CD4-positive, alpha-beta T cell treated with Interleukin-17A for 1 hour (primary cell): ENCODE results near the gene PRPH.
"Not testable (repeated sequence)": the region's sequence is repeated elsewhere in the genome, so short reads cannot be mapped to it uniquely, and the experiment has no call there.

Experiments used
- DNase-seq: peaks from one replicate; pipeline ENCODE4 v3.0.0-alpha.2; 2020

PRPH gene

DNA sequence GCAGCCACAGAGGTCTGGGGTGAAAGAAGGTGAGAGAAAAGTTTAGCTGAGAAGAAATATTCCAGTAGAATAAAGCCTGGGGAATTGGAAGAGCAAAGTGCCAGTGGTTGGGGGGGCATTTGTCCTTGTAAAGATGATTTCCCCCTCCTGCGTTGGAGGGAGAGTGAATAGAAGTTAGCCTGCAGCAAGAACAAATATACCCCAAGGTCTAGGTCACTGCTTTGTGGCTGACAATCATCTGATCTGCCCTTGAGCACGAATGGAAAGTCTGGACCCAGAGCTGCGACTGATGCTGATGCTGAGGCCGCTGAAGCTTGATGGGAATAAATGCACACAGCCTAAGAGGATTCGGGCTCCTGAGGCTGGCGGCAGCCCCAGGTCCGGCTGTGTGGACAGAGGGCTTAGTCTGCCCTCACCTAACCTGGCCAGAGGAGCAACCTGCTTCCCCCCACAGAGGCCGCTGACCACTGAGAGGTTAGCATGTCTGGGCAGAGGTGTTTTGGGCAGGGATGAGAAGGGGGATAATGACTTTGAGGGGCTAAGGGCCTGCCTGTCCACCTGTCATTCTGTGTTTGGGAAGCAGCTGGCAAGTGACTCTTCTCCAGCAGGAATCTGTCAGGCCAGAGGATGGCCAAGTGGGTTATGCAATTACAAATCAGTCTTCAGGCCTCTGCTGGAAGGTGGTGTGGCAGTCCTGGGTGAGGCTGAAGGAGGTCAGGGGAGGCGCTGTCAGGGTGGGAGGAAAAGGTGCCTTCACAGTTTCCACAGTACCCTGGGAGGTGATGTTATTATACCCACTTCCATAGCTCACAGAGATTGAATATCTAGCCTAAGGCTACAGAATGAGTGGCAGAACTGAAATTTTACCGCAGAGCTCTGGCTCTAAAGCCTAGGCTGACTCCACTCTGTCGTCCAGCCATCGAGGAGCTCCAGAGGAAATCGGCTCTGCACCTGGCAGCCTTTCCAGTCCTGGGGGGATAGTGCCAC, 18.4 kb upstream of the PRPH start:
- no peak for DNase-seq

GRCh38 chr12:49277466-49277865, 17.5 kb upstream of the PRPH start:
- no peak for DNase-seq

GRCh38 chr12:49279706-49280159, 15.2 kb upstream of the PRPH start:
- DNase-seq, result no peak

DNA sequence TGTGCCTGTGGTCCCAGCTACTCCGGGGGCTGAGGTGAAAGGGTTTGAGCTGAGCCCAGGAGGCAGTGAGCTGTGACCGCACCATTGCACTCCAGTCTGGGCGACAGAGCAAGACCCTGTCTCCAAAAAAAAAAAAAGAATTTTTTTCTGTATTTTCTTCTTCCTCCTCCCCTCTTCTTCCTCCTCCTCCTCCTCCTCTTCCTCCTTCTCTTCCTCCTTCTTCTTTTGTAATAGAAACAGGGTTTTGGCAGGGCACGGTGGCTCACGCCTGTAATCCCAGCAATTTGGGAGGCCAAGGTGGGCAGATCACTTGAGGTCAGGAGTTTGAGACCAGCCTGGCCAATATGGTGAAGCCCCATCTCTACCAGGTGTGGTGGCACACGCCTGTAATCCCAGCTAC, 14.4 kb upstream of the PRPH start:
- not testable (repeated sequence) for DNase-seq

DNA sequence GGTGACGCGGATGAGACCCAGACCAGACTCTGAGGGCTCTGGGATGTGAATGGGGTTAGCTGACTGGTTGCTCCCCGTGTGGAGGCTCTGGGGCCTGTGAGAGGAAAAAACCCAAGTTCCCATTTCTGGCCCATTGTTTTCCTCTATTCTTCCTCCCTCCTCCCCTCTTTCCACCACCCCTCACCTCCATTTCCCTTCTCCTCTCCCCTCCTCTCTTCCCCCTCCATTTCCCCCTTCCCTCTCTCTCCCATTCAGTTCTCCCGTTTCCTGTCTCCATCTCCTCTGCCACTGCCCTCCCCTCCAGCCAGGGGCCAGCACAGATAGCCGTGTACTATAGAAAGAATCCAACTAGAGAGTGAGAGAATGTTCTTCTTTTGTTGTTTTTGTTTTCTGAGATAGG, 12.6 kb upstream of the PRPH start:
- DNase-seq, result no peak

GRCh38 chr12:49282740-49283375, 12.1 kb upstream of the PRPH start:
- not testable (repeated sequence) for DNase-seq

- DNase-seq, result no peak
Observed at GRCh38 chr12:49283541-49284429, 11.2 kb upstream of the PRPH start.

DNA sequence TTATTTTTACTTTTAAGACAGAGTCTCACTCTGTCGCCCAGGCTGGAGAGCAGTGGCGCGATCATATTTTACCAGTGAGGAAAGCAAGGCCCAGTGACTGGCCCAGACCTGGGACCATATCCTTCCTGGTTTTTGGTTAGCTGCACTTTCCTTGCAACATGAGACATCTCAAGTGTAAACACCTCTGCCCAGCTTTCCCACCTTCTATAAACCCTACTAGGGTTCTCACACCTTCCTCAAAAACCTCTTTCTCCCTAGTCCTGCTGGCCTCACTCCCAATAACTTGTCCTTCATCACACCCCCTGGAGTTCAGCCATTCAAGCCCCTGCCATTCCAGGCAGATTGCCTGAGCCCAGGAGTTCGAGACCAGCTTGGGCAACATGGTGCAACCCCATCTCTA, 10.3 kb upstream of the PRPH start:
- no peak for DNase-seq

DNA sequence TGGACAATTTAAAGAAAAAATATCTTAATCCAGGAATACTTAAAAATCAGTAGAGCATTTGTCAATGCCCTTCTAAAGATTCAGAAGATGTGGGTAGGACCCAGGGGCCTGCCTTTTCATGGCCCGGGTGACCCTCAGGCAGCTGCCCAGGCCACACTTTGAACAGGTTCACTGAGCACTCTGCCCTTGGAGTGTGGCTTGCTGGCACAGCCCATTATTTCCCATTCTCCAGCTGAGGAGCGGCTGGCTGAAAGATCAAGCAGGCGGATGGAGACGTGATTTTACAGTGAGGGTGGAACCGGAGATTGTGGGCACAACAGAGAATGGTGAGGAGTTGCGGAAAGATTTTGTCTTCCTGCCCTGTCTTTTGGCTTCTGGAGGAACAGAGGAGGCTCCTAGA, 7.1 kb upstream of the PRPH start:
- no peak for DNase-seq

DNA sequence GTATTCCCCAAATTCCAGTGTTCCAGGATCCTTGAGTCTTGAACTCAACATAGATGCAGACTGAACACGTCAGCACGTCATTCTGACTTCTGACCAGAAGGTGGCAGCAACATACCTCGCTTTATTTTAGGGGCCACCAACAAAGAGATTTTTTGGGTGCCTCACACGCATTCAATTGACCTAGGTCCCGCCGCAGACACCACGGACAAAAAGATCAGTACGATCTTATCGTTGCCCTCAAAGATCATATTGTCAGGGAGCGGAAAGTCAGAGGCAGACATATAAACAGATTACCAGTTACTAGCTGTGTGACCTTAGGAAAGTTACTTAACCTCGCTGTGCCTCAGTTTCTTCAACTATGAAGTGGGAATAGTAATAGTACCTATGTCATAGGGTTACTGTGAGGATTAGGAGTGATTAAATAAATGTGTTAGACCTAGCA, 6.5 kb upstream of the PRPH start:
- peak; percentile 82 for DNase-seq

DNA sequence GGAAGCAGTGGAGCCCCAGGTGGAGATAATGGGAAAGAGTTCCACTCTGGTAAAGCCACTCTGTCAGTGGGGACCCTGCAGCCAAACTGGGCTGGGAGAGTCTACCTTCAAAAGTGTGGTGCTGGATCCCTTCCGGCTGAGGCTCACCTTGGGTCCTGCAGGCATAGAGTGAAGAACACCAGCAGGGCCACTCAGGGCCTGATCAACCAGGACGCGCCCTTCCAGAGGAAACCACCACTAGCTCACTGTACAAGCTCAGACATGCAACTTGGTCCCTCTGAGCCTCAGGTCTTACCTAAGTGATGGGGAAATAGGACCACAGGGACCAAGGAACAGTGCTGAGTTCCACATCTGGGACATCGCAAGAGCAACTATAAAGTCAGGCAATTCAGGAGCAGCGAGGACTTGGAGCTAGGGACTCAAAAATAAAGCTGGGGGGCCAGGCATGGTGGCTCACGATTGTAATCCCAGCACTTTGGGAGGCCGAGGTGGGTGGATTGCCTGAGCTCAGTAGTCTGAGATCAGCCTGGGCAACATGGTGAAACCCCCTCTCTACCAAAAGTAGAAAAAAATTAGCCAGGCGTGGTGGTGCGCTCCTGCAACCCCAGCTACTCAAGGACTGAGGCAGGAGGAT, 5.9 kb upstream of the PRPH start:
- no peak for DNase-seq

DNA sequence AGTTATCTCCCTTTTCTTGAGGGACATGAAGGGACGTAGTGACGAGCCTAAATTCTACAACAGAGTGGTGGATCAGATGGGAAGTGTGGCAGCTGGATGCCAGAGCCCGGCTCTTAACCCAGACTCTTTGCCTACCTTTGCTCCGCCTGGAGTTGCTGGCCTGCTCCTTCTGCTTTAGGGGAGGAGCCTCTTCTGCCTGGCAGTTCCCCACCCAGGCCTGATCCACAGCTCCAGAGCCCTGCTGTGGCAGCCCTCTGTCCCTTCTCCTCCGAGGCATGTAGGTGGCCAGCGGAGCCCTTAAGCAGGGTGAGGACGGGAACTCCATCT, 2.3 kb upstream of the PRPH start:
- DNase-seq, result no peak

DNA sequence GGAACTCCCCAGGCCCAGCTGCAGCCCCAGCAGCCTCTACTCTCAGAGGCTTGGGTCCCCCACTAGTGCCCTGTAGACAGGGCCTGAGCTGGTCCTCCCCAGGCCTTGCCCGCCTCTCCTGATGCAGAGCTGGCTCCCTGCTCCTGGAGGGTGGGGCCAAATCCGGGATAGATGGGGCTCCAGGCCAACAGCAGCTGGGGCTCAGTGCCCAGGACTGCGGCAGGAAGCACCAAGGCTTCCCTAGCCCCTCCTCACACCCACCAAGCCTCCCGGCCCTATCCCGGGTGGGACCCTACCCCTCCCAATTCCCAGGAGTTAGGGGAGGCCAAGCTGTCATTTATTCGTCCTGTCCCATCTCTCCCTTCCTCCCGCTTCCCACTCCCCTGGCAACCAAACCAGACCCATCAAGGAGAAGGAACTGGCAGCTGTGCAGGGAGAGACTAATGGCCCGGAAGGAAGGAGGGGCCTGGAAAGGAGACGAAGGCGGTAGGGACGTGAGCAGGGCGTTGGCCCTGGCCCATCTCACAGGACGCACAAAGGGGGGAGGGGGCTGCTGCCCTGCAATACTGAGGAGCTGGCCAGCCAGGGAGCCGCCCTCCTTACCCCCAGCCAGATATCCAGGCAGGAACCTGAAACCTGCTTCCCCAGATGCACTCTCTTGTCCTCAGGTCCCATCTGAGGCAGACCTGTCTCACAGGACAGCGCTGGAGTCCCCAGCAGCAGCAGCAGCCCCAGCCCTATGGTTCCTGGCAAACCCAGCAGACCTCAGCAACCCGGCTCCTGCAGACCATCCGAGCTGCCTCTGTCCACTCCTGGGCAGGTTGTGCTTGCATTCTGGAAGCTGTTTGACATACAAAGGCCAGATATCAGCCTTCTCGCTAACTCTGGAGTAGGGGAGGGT, 1.6 kb upstream of the PRPH start:
- no peak for DNase-seq

- DNase-seq, result no peak
Observed at GRCh38 chr12:49294086-49294803, 702 bp upstream of the PRPH start.

- no peak for DNase-seq
Observed at GRCh38 chr12:49294804-49295081, 204 bp upstream of the PRPH start.

- DNase-seq, result peak; percentile 68
Observed at GRCh38 chr12:49296034-49296835, 1.3 kb downstream of the PRPH start.

DNA sequence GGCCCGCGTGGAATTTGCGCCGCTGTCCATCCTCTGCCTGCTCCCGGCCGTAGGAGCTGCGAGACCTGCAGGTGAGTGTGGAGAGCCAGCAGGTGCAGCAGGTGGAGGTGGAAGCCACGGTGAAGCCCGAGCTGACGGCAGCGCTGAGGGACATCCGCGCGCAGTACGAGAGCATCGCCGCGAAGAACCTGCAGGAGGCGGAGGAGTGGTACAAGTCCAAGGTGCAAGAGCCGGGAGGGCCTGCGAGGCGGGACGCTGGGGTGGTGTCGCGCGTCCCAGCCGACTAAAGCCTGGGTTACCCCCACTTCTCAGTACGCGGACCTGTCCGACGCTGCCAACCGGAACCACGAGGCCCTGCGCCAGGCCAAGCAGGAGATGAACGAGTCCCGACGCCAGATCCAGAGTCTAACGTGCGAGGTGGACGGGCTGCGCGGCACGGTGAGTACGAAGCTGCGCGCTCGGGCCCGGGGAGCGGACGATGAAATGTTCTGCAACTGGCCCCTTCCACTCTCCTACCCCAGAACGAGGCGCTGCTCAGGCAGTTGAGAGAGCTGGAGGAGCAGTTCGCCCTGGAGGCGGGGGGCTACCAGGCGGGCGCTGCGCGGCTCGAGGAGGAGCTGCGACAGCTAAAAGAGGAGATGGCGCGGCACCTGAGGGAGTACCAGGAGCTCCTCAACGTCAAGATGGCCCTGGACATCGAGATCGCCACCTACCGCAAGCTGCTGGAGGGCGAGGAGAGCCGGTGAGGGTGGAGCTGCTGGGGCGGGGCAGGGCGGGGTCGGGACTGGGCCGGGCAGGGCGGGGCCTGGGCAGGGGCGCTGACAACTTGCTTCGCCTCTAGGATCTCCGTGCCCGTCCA, 2.1 kb downstream of the PRPH start:
- DNase-seq, result peak; percentile 40

DNA sequence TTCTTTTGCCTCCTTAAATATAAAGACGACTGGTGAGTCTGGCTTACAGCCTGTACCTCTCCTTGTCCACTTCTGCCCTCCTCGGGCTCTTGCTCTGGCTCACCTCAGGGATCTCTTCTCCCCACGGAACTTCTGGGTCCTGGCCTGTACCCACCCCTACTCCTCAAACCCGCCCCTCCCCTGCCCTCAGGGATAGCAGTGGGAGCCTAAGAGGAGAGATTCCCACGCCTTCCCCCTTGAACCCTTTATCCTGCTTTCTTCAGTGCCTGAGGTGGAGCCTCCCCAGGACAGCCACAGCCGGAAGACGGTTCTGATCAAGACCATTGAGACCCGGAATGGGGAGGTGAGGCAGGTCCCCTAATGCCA, 2.7 kb downstream of the PRPH start:
- no peak for DNase-seq

DNA sequence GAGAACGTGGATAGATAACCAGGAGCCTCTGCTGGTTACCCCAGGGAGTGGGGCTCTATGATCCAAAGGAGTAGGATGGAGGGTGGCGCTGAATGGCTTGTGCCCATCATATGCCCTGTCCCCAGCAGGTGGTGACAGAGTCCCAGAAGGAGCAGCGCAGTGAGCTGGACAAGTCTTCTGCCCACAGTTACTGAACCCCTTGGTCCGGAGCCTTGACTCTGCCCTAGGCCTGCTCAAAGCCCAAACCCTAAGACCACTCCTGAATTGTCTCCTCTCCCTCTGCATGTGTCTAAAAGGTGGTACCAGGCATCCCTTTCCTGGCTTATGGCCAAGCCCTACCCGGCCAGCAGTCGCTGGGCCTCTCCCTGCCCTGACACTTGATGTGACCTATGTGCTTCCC, 3.2 kb downstream of the PRPH start:
- DNase-seq, result no peak
